Natural killer cell (primary cell): ENCODE data around the gene NMRK2. TPM values are rescaled to one million over a fixed set of nuclear protein-coding genes. Genes with fewer than 3 reads are reported as not detected.

Experiments used
- ATAC-seq, 3 donors: fragments of 150-1000 bp in 2 of 3; fragments of 200-7000 bp in 1 of 3; cut with Tn5 transposase; 1 replicate in 1 of 3; 2 replicates in 2 of 3; pipeline ENCODE4 v1.10.0; 2021; ENCODE audit warnings: mild to moderate bottlenecking in 2 of 3, moderate library complexity in 2 of 3
- DNase-seq, 2 donors: peaks; one replicate each; pipeline versions ENCODE4 v3.0.0 to v3.0.0-alpha.2; 2013 to 2021; ENCODE audit warnings: mixed read lengths in 1 of 2
- H3K27ac ChIP-seq: one replicate; pipeline ENCODE4 v1.5.1; 2013; ENCODE audit warnings: mild to moderate bottlenecking, low read length
- H3K27me3 ChIP-seq: one replicate; pipeline ENCODE4 v1.6.1; 2013; ENCODE audit warnings: low read length; ENCODE audit not compliant: control insufficient read depth, insufficient read depth
- H3K36me3 ChIP-seq: one replicate; pipeline ENCODE4 v1.6.1; 2013; ENCODE audit warnings: low read length; ENCODE audit not compliant: control insufficient read depth, insufficient read depth
- H3K4me1 ChIP-seq: one replicate; pipeline ENCODE4 v1.6.1; 2013; ENCODE audit warnings: low read length; ENCODE audit not compliant: control insufficient read depth, insufficient read depth
- H3K4me3 ChIP-seq: one replicate; pipeline ENCODE4 v1.5.1; 2013; ENCODE audit warnings: low read length
- H3K9me3 ChIP-seq: one replicate; pipeline ENCODE4 v1.6.1; 2013; ENCODE audit warnings: low read length; ENCODE audit not compliant: control insufficient read depth, insufficient read depth
- H3K27ac Mint-ChIP-seq, 2 donors: one replicate each; pipeline ENCODE4 v1.8.0; 2022; ENCODE audit warnings: mild to moderate bottlenecking in 2 of 2, mixed read lengths in 2 of 2, moderate library complexity in 1 of 2
- H3K27me3 Mint-ChIP-seq, 2 donors: one replicate each; pipeline ENCODE4 v1.8.0; 2022; ENCODE audit warnings: low read depth in 2 of 2, mixed read lengths in 2 of 2
- H3K36me3 Mint-ChIP-seq: one replicate; pipeline ENCODE4 v1.8.0; 2022; ENCODE audit warnings: mixed read lengths
- H3K4me1 Mint-ChIP-seq, 2 donors: one replicate each; pipeline ENCODE4 v1.8.0; 2022; ENCODE audit warnings: mixed read lengths in 2 of 2
- H3K4me3 Mint-ChIP-seq: one replicate; pipeline ENCODE4 v1.8.0; 2022; ENCODE audit warnings: mild to moderate bottlenecking, moderate library complexity, mixed read lengths
- H3K9me3 Mint-ChIP-seq, 2 donors: one replicate each; pipeline ENCODE4 v1.8.0; 2022; ENCODE audit warnings: mixed read lengths in 2 of 2
- CTCF ChIP-seq: fragments of 200-600 bp; IDR thresholded peaks from one replicate; pipeline ENCODE4 v1.8.0; 2022; ENCODE audit warnings: antibody characterized with exemption
- WGBS: methylation state at CpG from one replicate; pipeline ENCODE4 v1.1.7; 2013; ENCODE audit warnings: missing lambda C conversion rate; ENCODE audit not compliant: insufficient coverage; 5-methylcytosine and 5-hydroxymethylcytosine counted together
- intact Hi-C: fragments of 100-400 bp; cut with micrococcal nuclease; formaldehyde crosslinking; loops from one replicate; pipeline ENCODE4 v1.14.2; 2022
- total RNA-seq, 4 donors: library from RNA; stranded (reverse); fragments of 120-200 nt in 1 of 4; gene quantifications; one replicate each; pipeline versions ENCODE4 v1.2.3 to v1.2.4, GENCODE V29; 2013 to 2022

Gene NMRK2
- total RNA-seq, 3 donors from 2014 or later (not counting 1 experiment from before 2014, with no cell fraction given): not detected

- H3K27me3 ChIP-seq: no peaks in the 10 kb centered on the region
- peaks cover 78% of the 10 kb centered on the region for H3K36me3 ChIP-seq
- no peak for ATAC-seq
- intact Hi-C loops: loop anchor here (10.0 kb wide), 1 partner anchor 197 kb away; the partner anchor contains the start of gene MATK
- Mint-ChIP-seq H3K9me3 (no peaks in the 10 kb centered on the region), H3K4me1 (peaks cover 34 to 39% of the 10 kb centered on the region in 2 donors), H3K4me3 (peak overlapping the region; percentile 32), H3K27ac (peak overlapping the region in 1 of 2 donors; percentile 58), H3K27me3 (no peaks in the 10 kb centered on the region), H3K36me3 (peaks cover 7% of the 10 kb centered on the region)
- H3K4me3 ChIP-seq: no peak overlapping the region
- peak in 1 of 2 donors; percentile 26 for DNase-seq
- 87% methylated on average over 10 of the region's 10 CpGs for WGBS
- no peak for TF ChIP-seq CTCF
- H3K9me3 ChIP-seq: no peaks in the 10 kb centered on the region
- peaks cover 44% of the 10 kb centered on the region for H3K4me1 ChIP-seq
- H3K27ac ChIP-seq: no peak overlapping the region
Observed at GRCh38 chr19:3981373-3981735, 48.5 kb downstream of the NMRK2 start.

- Mint-ChIP-seq H3K4me3 (no peak overlapping the region), H3K36me3 (peaks cover 7% of the 10 kb centered on the region), H3K9me3 (no peaks in the 10 kb centered on the region), H3K4me1 (peaks cover 39 to 44% of the 10 kb centered on the region in 2 donors), H3K27me3 (no peaks in the 10 kb centered on the region), H3K27ac (peak overlapping the region; percentile 58 to 91)
- H3K36me3 ChIP-seq: peaks cover 71% of the 10 kb centered on the region
- DNase-seq (peak in 1 of 2 donors; percentile 29), ATAC-seq (no peak)
- WGBS: 93% methylated on average over 39 of the region's 39 CpGs
- H3K27me3 ChIP-seq: no peaks in the 10 kb centered on the region
- TF ChIP-seq CTCF: no peak
- intact Hi-C loops: loop anchor here (10.0 kb wide), 1 partner anchor 197 kb away; the partner anchor contains the start of gene MATK
- H3K4me3 ChIP-seq: no peak overlapping the region
- H3K4me1 ChIP-seq: peaks cover 50% of the 10 kb centered on the region
- no peak overlapping the region for H3K27ac ChIP-seq
- H3K9me3 ChIP-seq: no peaks in the 10 kb centered on the region
Observed at GRCh38 chr19:3981736-3982681, 49.1 kb downstream of the NMRK2 start.

GRCh38 chr19:3982701-3983541 is 50.1 kb downstream of the NMRK2 start:
- no peak overlapping the region for H3K27ac ChIP-seq
- intact Hi-C loops: loop anchor here (10.0 kb wide), 1 partner anchor 198 kb away; the partner anchor contains the start of gene MATK
- ATAC-seq (no peak), DNase-seq (peak in 1 of 2 donors; percentile 34)
- H3K9me3 ChIP-seq: no peaks in the 10 kb centered on the region
- H3K27me3 ChIP-seq: no peaks in the 10 kb centered on the region
- TF ChIP-seq CTCF: no peak
- H3K4me1 ChIP-seq: peaks cover 59% of the 10 kb centered on the region
- H3K36me3 ChIP-seq: peaks cover 62% of the 10 kb centered on the region
- no peaks in the 10 kb centered on the region for H3K9me3 Mint-ChIP-seq
- peak overlapping the region; percentile 91 to 97 for H3K27ac Mint-ChIP-seq
- WGBS: 90% methylated on average over 40 of the region's 40 CpGs
- peaks cover 39 to 51% of the 10 kb centered on the region in 2 donors for H3K4me1 Mint-ChIP-seq
- H3K36me3 Mint-ChIP-seq: peaks cover 7% of the 10 kb centered on the region
- H3K4me3 Mint-ChIP-seq: peak overlapping the region; percentile 93
- no peaks in the 10 kb centered on the region for H3K27me3 Mint-ChIP-seq
- H3K4me3 ChIP-seq: no peak overlapping the region
